Panc1 (cell line): ENCODE data around the gene NECAB2. TPM values are rescaled to one million over a fixed set of nuclear protein-coding genes. Genes with fewer than 3 reads are reported as not detected.

ENCODE experiments used
- ATAC-seq: fragments of 200-7000 bp; cut with Tn5 transposase; 2 replicates; pipeline ENCODE4 v1.9.1; 2020; ENCODE audit warnings: mild to moderate bottlenecking, moderate library complexity
- BruUV-seq: library from RNA; stranded (reverse); fragments of 400-500 nt; replicated peaks from 2 replicates; lab custom pipeline; 2021; lab: Mats Ljungman, UMichigan
- CTCF ChIA-PET: fragments of 300-600 bp; sonication (Branson Sonifier 250); formaldehyde crosslinking; loops from one replicate; lab custom pipeline; 2022; ENCODE audit warnings: antibody characterized with exemption; lab: Charles Lee
- POLR2A ChIA-PET: fragments of 300-600 bp; sonication (Branson Sonifier 250); formaldehyde crosslinking; loops from one replicate; lab custom pipeline; 2022; ENCODE audit warnings: antibody characterized with exemption; lab: Charles Lee
- DNase-seq: peaks from one replicate; pipeline ENCODE4 v3.0.0-alpha.2; 2010; ENCODE audit warnings: low read depth, low spot score
- H3K27ac ChIP-seq: 2 replicates; pipeline ENCODE4 v1.5.1; 2011; ENCODE audit warnings: mild to moderate bottlenecking, low read length, inconsistent platforms
- H3K27me3 ChIP-seq: fragments of 200-500 bp; sonication (Bioruptor generic); 2 replicates; pipeline ENCODE4 v1.6.0; 2014; ENCODE audit warnings: low read length, inconsistent platforms; ENCODE audit not compliant: control insufficient read depth, insufficient read depth
- H3K36me3 ChIP-seq: fragments of 200-500 bp; sonication (Bioruptor generic); 2 replicates; pipeline ENCODE4 v1.5.1; 2014; ENCODE audit warnings: inconsistent platforms, mild to moderate bottlenecking, low read length, moderate library complexity; ENCODE audit not compliant: control insufficient read depth, insufficient read depth
- H3K4me1 ChIP-seq: 2 replicates; pipeline ENCODE4 v1.5.1; 2011; ENCODE audit warnings: inconsistent platforms, mild to moderate bottlenecking, low read length, moderate library complexity; ENCODE audit not compliant: control insufficient read depth, insufficient read depth
- H3K4me3 ChIP-seq, 2 experiments: 2 replicates each; pipeline ENCODE4 v1.5.1; 2011 to 2012; ENCODE audit warnings: low read depth in 2 of 2, low read length in 2 of 2, mild to moderate bottlenecking in 2 of 2, inconsistent platforms in 1 of 2, moderate library complexity in 1 of 2
- H3K9me3 ChIP-seq: fragments of 200-500 bp; sonication (Bioruptor generic); 2 replicates; pipeline ENCODE4 v1.5.1; 2014; ENCODE audit warnings: low read depth, mild to moderate bottlenecking, inconsistent platforms, low read length, moderate library complexity; ENCODE audit not compliant: control insufficient read depth, insufficient read depth
- CTCF ChIP-seq: fragments of 450-650 bp; IDR thresholded peaks from 2 replicates; pipeline ENCODE4 v1.5.1; 2017; ENCODE audit warnings: mild to moderate bottlenecking
- POLR2AphosphoS5 ChIP-seq: IDR thresholded peaks from 2 replicates; pipeline ENCODE4 v1.6.1; 2012; ENCODE audit warnings: mild to moderate bottlenecking, low read depth, low read length, moderate library complexity
- REST ChIP-seq, 2 experiments: IDR thresholded peaks; 2 replicates each; pipeline ENCODE4 v1.6.1; 2011 to 2012; ENCODE audit warnings: low read depth in 2 of 2, control low read depth in 1 of 2, low read length in 1 of 2, mild to moderate bottlenecking in 1 of 2, moderate library complexity in 1 of 2; ENCODE audit not compliant: insufficient read depth in 1 of 2
- SIN3A ChIP-seq: IDR thresholded peaks from 2 replicates; pipeline ENCODE4 v1.6.1; 2012; ENCODE audit warnings: low read depth, mild to moderate bottlenecking, low read length, moderate library complexity, borderline replicate concordance; ENCODE audit not compliant: insufficient read depth
- TCF7L2 ChIP-seq: IDR thresholded peaks from 2 replicates; pipeline ENCODE4 v1.6.1; 2011; ENCODE audit warnings: mild to moderate bottlenecking, low read depth, low read length, inconsistent platforms
- in situ Hi-C: cut with HindIII; loops from 2 replicates; pipeline ENCODE4 v1.10.0; 2016; ENCODE audit warnings: low sequenced_read_pairs, low pct_unique_long_range_greater_than_20kb
- intact Hi-C: fragments of 100-400 bp; cut with micrococcal nuclease; formaldehyde crosslinking; loops from one replicate; pipeline ENCODE4 v1.10.0; 2022; ENCODE audit not compliant: unreplicated experiment
- total RNA-seq: library from RNA; stranded (reverse); gene quantifications from one replicate; pipeline ENCODE4 v1.2.1, GENCODE V29; 2021; ENCODE audit not compliant: unreplicated experiment

The NECAB2 gene
- total RNA-seq, 1 experiment from 2014 or later = 0.33 TPM

- DNase-seq (no peak), ATAC-seq (no peak)
- in situ Hi-C loops = no loop called here
- H3K9me3 ChIP-seq = no peaks in the 10 kb centered on the region
- intact Hi-C loops = no loop called here
- H3K27me3 ChIP-seq = no peaks in the 10 kb centered on the region
- no peaks in the 10 kb centered on the region for H3K36me3 ChIP-seq
- TF ChIP-seq POLR2AphosphoS5 (no peak), TCF7L2 (no peak), REST (IDR thresholded peaks at IDR 0.05; ENCODE audit: insufficient read depth in 1 of 2, low read depth in 2 of 2, low read length in 1 of 2) (no peak), SIN3A (no peak), CTCF (no peak)
- no peaks in the 10 kb centered on the region for H3K4me1 ChIP-seq
- ChIA-PET POLR2A (no interaction called here), CTCF (no interaction called here)
- BruUV-seq = no TSS peak
- no peak overlapping the region for H3K27ac ChIP-seq
- H3K4me3 ChIP-seq = no peak overlapping the region
Measured at GRCh38 chr16:84024854-84025253, 56.8 kb downstream of the NECAB2 start.

- CTCF ChIA-PET = no interaction called here
- no peaks in the 10 kb centered on the region for H3K9me3 ChIP-seq
- no peak overlapping the region for H3K4me3 ChIP-seq
- BruUV-seq = no TSS peak
- H3K4me1 ChIP-seq = no peaks in the 10 kb centered on the region
- intact Hi-C loops (no loop called here), in situ Hi-C loops (no loop called here)
- H3K27me3 ChIP-seq = no peaks in the 10 kb centered on the region
- POLR2A ChIA-PET = no interaction called here
- H3K36me3 ChIP-seq = no peaks in the 10 kb centered on the region
- H3K27ac ChIP-seq = no peak overlapping the region
- no peak for TF ChIP-seq SIN3A
- no peak for TF ChIP-seq TCF7L2
- TF ChIP-seq CTCF = no peak
- no peak for TF ChIP-seq REST (IDR thresholded peaks at IDR 0.05; ENCODE audit: insufficient read depth in 1 of 2, low read depth in 2 of 2, low read length in 1 of 2)
- TF ChIP-seq POLR2AphosphoS5 = no peak
- ATAC-seq = no peak
- DNase-seq = no peak
Measured at GRCh38 chr16:84026606-84027005, 58.6 kb downstream of the NECAB2 start.
